Thymus (tissue), 11 donors: ENCODE data around the gene CDK19. TPM values are rescaled to one million over a fixed set of nuclear protein-coding genes. Genes with fewer than 3 reads are reported as not detected.

Experiments
- DNase-seq, 9 donors: peaks; one replicate each; pipeline ENCODE4 v3.0.0-alpha.2; 2013; ENCODE audit warnings: low spot score in 9 of 9, low read depth in 6 of 9, missing footprints in 1 of 9
- H3K27ac ChIP-seq, 2 donors: one replicate each; pipeline ENCODE4 v1.5.1; 2013; ENCODE audit warnings: control low read depth in 1 of 2, low read depth in 1 of 2, low read length in 1 of 2, mild to moderate bottlenecking in 1 of 2, moderate library complexity in 1 of 2
- H3K27me3 ChIP-seq, 2 donors: one replicate each; pipeline ENCODE4 v1.5.1; 2013; ENCODE audit warnings: low read length in 1 of 2; ENCODE audit not compliant: control insufficient read depth in 2 of 2, insufficient read depth in 1 of 2
- H3K36me3 ChIP-seq, 2 donors: one replicate each; pipeline ENCODE4 v1.5.1; 2013; ENCODE audit warnings: low read length in 1 of 2, mild to moderate bottlenecking in 1 of 2, moderate library complexity in 1 of 2; ENCODE audit not compliant: control insufficient read depth in 2 of 2, insufficient read depth in 2 of 2
- H3K4me1 ChIP-seq, 2 donors: one replicate each; pipeline ENCODE4 v1.5.1; 2013; ENCODE audit warnings: low read length in 2 of 2; ENCODE audit not compliant: control insufficient read depth in 2 of 2, insufficient read depth in 2 of 2
- H3K4me3 ChIP-seq, 2 donors: one replicate each; pipeline ENCODE4 v1.5.1; 2013; ENCODE audit warnings: low read length in 2 of 2, control low read depth in 1 of 2, mild to moderate bottlenecking in 1 of 2
- H3K9me3 ChIP-seq, 2 donors: one replicate each; pipeline ENCODE4 v1.5.1; 2013; ENCODE audit warnings: low read length in 1 of 2, mild to moderate bottlenecking in 1 of 2; ENCODE audit not compliant: control insufficient read depth in 2 of 2, insufficient read depth in 1 of 2
- WGBS: extraction: QIAGEN DNeasy Blood & Tissue Kit; methylation state at CpG from one replicate; pipeline ENCODE4 v1.1.7; 2013; 5-methylcytosine and 5-hydroxymethylcytosine counted together
- polyA plus RNA-seq: library from polyadenylated mRNA; stranded (reverse); fragments of 200-250 nt; gene quantifications from one replicate; pipeline ENCODE4 v1.2.3, GENCODE V29; 2013
- total RNA-seq: library from RNA; stranded (reverse); fragments of 120-200 nt; gene quantifications from one replicate; pipeline ENCODE4 v1.2.4, GENCODE V29; 2013
- donor health status: healthy.

Gene CDK19
- total and polyA plus RNA-seq, 2 donors = 10.4 to 15.4 TPM

- H3K27me3 ChIP-seq = no peaks in the 10 kb centered on the region
- H3K4me1 ChIP-seq = no peaks in the 10 kb centered on the region
- no peak overlapping the region for H3K27ac ChIP-seq
- H3K4me3 ChIP-seq = no peak overlapping the region
- H3K36me3 ChIP-seq = no peaks in the 10 kb centered on the region
- no peaks in the 10 kb centered on the region for H3K9me3 ChIP-seq
- DNase-seq = no peak
Observed at GRCh38 chr6:110822249-110822648, 7.0 kb upstream of the CDK19 start.

- Histone ChIP-seq H3K9me3 (no peaks in the 10 kb centered on the region), H3K27ac (peak overlapping the region in 1 of 2 donors; percentile 98), H3K27me3 (no peaks in the 10 kb centered on the region), H3K4me1 (peaks cover 11 to 16% of the 10 kb centered on the region in 2 donors), H3K36me3 (no peaks in the 10 kb centered on the region), H3K4me3 (peak overlapping the region in 1 of 2 donors; percentile 13)
- peak in 3 of 9 donors; percentile 4 to 35 (median 10) for DNase-seq
- WGBS = 37% methylated on average over 4 of the region's 4 CpGs
Observed at GRCh38 chr6:110816677-110817076, 1.4 kb upstream of the CDK19 start.

- Histone ChIP-seq H3K9me3 (no peaks in the 10 kb centered on the region), H3K4me3 (peak overlapping the region; percentile 62 to 78), H3K4me1 (peaks cover 11 to 16% of the 10 kb centered on the region in 2 donors), H3K27ac (peak overlapping the region; percentile 98 to 99), H3K27me3 (no peaks in the 10 kb centered on the region), H3K36me3 (no peaks in the 10 kb centered on the region)
- WGBS = under 1% methylated on average over 49 of the region's 49 CpGs
- peak in 1 of 9 donors; percentile 37 for DNase-seq
Observed at GRCh38 chr6:110815015-110815410, 256 bp downstream of the CDK19 start.

GRCh38 chr6:110814102-110815014, 911 bp downstream of the CDK19 start:
- H3K36me3 ChIP-seq = no peaks in the 10 kb centered on the region
- peak overlapping the region; percentile 62 to 78 for H3K4me3 ChIP-seq
- peak; percentile 24 to 78 (median 46) for DNase-seq
- WGBS = under 1% methylated on average over 86 of the region's 86 CpGs
- peak overlapping the region; percentile 98 to 99 for H3K27ac ChIP-seq
- H3K4me1 ChIP-seq = peaks cover 11 to 16% of the 10 kb centered on the region in 2 donors
- no peaks in the 10 kb centered on the region for H3K9me3 ChIP-seq
- no peaks in the 10 kb centered on the region for H3K27me3 ChIP-seq

- 68% methylated on average over 8 of the region's 8 CpGs for WGBS
- Histone ChIP-seq H3K4me3 (peak overlapping the region; percentile 62 to 78), H3K4me1 (peaks cover 11 to 16% of the 10 kb centered on the region in 2 donors), H3K27ac (no peak overlapping the region), H3K36me3 (no peaks in the 10 kb centered on the region), H3K27me3 (no peaks in the 10 kb centered on the region), H3K9me3 (no peaks in the 10 kb centered on the region)
- DNase-seq = no peak
Observed at GRCh38 chr6:110813338-110814101, 1.7 kb downstream of the CDK19 start.

GRCh38 chr6:110812719-110813118, 2.5 kb downstream of the CDK19 start:
- DNase-seq = no peak
- Histone ChIP-seq H3K27me3 (no peaks in the 10 kb centered on the region), H3K9me3 (no peaks in the 10 kb centered on the region), H3K4me1 (peaks cover 11 to 16% of the 10 kb centered on the region in 2 donors), H3K36me3 (no peaks in the 10 kb centered on the region), H3K27ac (no peak overlapping the region), H3K4me3 (no peak overlapping the region)
- 93% methylated on average over 4 of the region's 4 CpGs for WGBS

GRCh38 chr6:110810896-110811586, 4.2 kb downstream of the CDK19 start:
- DNase-seq = no peak
- Histone ChIP-seq H3K4me3 (no peak overlapping the region), H3K9me3 (no peaks in the 10 kb centered on the region), H3K36me3 (no peaks in the 10 kb centered on the region), H3K27ac (no peak overlapping the region), H3K4me1 (peaks cover 7 to 14% of the 10 kb centered on the region in 2 donors), H3K27me3 (no peaks in the 10 kb centered on the region)
- WGBS = 97% methylated on average over 10 of the region's 10 CpGs

- H3K27ac ChIP-seq = no peak overlapping the region
- H3K9me3 ChIP-seq = no peaks in the 10 kb centered on the region
- no peak for DNase-seq
- no peak overlapping the region for H3K4me3 ChIP-seq
- WGBS = 95% methylated on average over 2 of the region's 2 CpGs
- no peaks in the 10 kb centered on the region for H3K27me3 ChIP-seq
- H3K4me1 ChIP-seq = peaks cover 7 to 13% of the 10 kb centered on the region in 2 donors
- H3K36me3 ChIP-seq = no peaks in the 10 kb centered on the region
Observed at GRCh38 chr6:110809792-110810191, 5.5 kb downstream of the CDK19 start.
